Adrenal gland (tissue), 5 donors: ENCODE data around the gene ANO4.

Source experiments
- CTCF ChIP-seq, 6 experiments: fragments of 450-650 bp in 4 of 6; fragments of 200-600 bp in 2 of 6; sonication (generic) in 1 of 6; IDR thresholded peaks; 1 replicate in 5 of 6; 2 replicates in 1 of 6; pipeline versions ENCODE4 v1.5.1 to v1.8.0; 2016 to 2021; ENCODE audit warnings: antibody characterized with exemption in 6 of 6, mild to moderate bottlenecking in 2 of 6, moderate library complexity in 1 of 6
- POLR2A ChIP-seq, 2 donors: fragments of 450-650 bp; IDR thresholded peaks; one replicate each; pipeline ENCODE4 v1.6.1; 2017; ENCODE audit warnings: antibody characterized with exemption in 2 of 2, mild to moderate bottlenecking in 2 of 2, moderate library complexity in 1 of 2
- donor health status: DM: no; HTN: no; CAD: no.

GRCh38 chr12:100963381-100963780, 168.8 kb downstream of the ANO4 start:
- TF ChIP-seq POLR2A (IDR thresholded peaks at IDR 0.05) (no peak), CTCF (IDR thresholded peaks at IDR 0.05) (no peak)
